Mucosa of descending colon (tissue), 3 donors: Measurements from ENCODE around the gene FRMD4A. TPM values are rescaled to one million over a fixed set of nuclear protein-coding genes. Genes with fewer than 3 reads are reported as not detected.

ENCODE experiments used
- ATAC-seq: fragments of 200-7000 bp; cut with Tn5 transposase; one replicate; pipeline ENCODE4 v1.9.1; 2020; ENCODE audit warnings: mild to moderate bottlenecking, moderate library complexity
- DNase-seq, 3 donors: peaks; one replicate each; pipeline ENCODE4 v3.0.0-alpha.2; 2020
- H3K36me3 ChIP-seq: fragments of 200-600 bp; one replicate; pipeline ENCODE4 v1.8.0; 2021; ENCODE audit warnings: low read depth, mild to moderate bottlenecking
- H3K4me1 ChIP-seq: fragments of 200-600 bp; one replicate; pipeline ENCODE4 v1.8.0; 2021; ENCODE audit warnings: low read depth, mild to moderate bottlenecking
- H3K4me3 ChIP-seq: fragments of 200-600 bp; one replicate; pipeline ENCODE4 v1.8.0; 2021; ENCODE audit warnings: mild to moderate bottlenecking
- H3K9me3 ChIP-seq: fragments of 200-600 bp; one replicate; pipeline ENCODE4 v1.8.0; 2021; ENCODE audit warnings: mild to moderate bottlenecking
- intact Hi-C, 2 donors: fragments of 100-400 bp; cut with DNase I in 1 of 2; cut with micrococcal nuclease in 1 of 2; formaldehyde crosslinking; loops; one replicate each; pipeline versions ENCODE4 v1.11.0 to v1.11.1; 2022; cut with DNase I, micrococcal nuclease
- total RNA-seq, 3 donors: library from RNA; stranded (reverse); fragmentation: NEBNext Ultra II Directional in 2 of 3; extraction: Animal tissue kit (Norgen Biotek cat#: 25700) in 2 of 3; gene quantifications; one replicate each; pipeline versions ENCODE4 v1.2.1 to v1.2.4, GENCODE V29; 2021 to 2023
- TF ChIP-seq, protein P1 (sequence below): fragments of 200-600 bp; IDR thresholded peaks from one replicate; pipeline ENCODE4 v1.8.0; 2022; ENCODE audit warnings: antibody characterized with exemption, mild to moderate bottlenecking
- donor health status: DM: no; HTN: no; CAD: no; lungs with moderate emphysema.
- donor health status: DM: no; HTN: no; CAD: no.
- donor health status: DM: no; HTN: yes; CAD: no.

Gene FRMD4A
- total RNA-seq, 3 donors from 2014 or later = 9.8 to 40.6 (median 17.2) TPM

DNA sequence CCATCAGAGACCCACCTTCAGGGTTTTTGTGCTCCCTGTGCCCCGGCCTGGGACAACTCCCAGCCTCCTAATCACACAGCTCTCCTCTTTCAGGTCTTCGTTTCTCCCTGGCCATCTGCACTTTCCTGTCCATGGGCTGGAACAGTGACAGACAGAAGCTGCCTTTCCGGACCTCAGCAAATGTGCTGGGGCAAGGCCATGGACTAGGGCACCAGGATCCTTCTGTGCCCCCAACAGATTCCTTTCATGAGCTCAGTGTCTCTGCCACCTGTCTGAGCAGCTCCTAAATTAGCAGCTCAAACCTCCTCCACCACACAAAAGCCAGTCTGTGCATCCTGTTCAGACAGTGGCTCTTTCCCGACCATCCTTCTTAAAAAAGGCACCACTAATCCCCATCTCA lies 41.9 kb upstream of the FRMD4A start:
- Histone ChIP-seq H3K4me3 (no peak overlapping the region), H3K4me1 (no peaks in the 10 kb centered on the region), H3K36me3 (no peaks in the 10 kb centered on the region), H3K9me3 (no peaks in the 10 kb centered on the region)
- ATAC-seq (no peak), DNase-seq (no peak)
- TF ChIP-seq, protein P1, sequence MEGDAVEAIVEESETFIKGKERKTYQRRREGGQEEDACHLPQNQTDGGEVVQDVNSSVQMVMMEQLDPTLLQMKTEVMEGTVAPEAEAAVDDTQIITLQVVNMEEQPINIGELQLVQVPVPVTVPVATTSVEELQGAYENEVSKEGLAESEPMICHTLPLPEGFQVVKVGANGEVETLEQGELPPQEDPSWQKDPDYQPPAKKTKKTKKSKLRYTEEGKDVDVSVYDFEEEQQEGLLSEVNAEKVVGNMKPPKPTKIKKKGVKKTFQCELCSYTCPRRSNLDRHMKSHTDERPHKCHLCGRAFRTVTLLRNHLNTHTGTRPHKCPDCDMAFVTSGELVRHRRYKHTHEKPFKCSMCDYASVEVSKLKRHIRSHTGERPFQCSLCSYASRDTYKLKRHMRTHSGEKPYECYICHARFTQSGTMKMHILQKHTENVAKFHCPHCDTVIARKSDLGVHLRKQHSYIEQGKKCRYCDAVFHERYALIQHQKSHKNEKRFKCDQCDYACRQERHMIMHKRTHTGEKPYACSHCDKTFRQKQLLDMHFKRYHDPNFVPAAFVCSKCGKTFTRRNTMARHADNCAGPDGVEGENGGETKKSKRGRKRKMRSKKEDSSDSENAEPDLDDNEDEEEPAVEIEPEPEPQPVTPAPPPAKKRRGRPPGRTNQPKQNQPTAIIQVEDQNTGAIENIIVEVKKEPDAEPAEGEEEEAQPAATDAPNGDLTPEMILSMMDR = no peak
- intact Hi-C loops = no loop called here

DNA sequence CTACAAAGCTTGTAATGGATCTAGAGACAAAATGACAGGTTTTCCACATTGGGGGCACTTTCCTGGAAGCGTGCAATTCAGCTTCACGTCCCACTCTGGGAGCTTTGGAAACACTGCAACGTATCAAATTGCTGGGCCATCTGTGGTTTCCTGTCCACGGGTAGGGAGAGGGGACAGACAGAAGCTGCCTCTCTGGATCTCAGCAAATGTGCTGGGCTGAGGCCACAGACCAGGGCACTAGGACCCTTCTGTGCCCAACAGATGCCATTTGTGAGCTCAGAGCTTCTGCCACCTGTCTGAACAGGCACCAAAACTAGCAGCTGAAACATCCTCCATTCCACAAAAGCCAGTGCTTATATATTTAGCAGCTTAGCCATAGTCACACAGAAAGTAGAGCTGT lies 40.9 kb upstream of the FRMD4A start:
- no peaks in the 10 kb centered on the region for H3K36me3 ChIP-seq
- no peak for ATAC-seq
- no peak overlapping the region for H3K4me3 ChIP-seq
- TF ChIP-seq, protein P1 = no peak
- H3K9me3 ChIP-seq = no peaks in the 10 kb centered on the region
- DNase-seq = no peak
- no peaks in the 10 kb centered on the region for H3K4me1 ChIP-seq
- intact Hi-C loops = no loop called here

DNA sequence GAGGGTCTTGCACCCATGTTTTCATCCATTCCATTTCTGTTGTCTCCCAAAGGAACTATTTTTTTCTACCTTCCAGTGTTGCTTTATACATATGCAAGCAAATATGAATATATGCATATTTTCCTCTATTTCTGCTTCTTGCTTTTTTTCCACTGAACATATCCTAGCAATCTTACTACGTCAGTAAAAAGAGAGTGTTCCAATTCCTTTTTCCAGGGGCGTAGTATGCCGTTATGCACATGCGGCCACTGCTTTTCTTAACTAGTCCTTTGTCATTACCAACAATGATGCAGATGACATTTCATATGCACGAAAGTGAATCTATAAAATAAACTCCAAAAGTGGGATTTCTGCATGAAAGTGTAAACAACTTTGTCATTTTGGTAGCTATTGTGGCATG lies 40.2 kb upstream of the FRMD4A start:
- no peaks in the 10 kb centered on the region for H3K9me3 ChIP-seq
- TF ChIP-seq, protein P1 = no peak
- no peak for ATAC-seq

DNA sequence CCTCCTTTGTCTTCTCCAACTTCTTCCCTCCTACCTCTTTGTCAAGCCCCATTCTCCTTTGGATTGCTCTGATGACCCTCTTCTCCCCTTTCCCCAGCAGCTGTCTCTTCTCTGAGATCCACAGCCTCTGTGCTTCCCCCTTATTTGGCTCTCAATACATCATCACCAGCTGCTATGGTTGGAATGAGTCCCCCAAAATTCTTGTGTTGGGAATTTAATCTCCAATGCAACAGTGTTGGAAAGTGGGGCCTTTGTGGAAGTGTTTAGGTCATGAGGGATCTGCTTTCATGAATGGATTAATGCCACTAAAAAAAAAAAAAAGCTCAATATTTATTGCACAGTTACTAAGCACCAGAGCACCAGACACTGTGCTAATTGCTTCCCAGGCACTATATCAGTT lies 39.2 kb upstream of the FRMD4A start:
- Histone ChIP-seq H3K9me3 (no peaks in the 10 kb centered on the region), H3K36me3 (no peaks in the 10 kb centered on the region), H3K4me1 (no peaks in the 10 kb centered on the region), H3K4me3 (no peak overlapping the region)
- no peak for DNase-seq
- TF ChIP-seq, protein P1 = no peak
- intact Hi-C loops = no loop called here
- ATAC-seq = no peak

More for the DNA sequence above, 40.2 kb upstream of the FRMD4A start:
- H3K4me3 ChIP-seq = no peak overlapping the region
- DNase-seq = no peak
- no peaks in the 10 kb centered on the region for H3K4me1 ChIP-seq
- intact Hi-C loops = no loop called here
- no peaks in the 10 kb centered on the region for H3K36me3 ChIP-seq

DNA sequence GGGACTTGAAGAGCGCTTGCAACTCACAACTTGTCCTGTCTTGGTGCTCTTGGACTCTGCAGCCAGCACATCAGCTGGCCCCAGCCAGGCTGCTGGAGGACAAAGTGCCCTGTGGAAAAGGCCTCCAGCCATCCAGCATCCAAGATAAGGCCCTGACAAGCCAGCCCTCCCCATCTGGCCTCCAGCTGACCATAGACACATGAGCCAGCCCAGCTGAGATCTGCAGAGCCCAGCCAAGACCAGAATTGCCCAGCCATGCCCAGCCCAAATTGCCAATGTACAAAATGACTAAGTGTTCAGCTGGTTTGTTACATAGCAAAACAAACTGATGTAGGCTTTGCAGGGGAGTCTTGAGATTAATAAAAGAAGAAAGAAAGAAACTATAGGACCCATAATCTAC lies 36.0 kb upstream of the FRMD4A start:
- Histone ChIP-seq H3K36me3 (no peaks in the 10 kb centered on the region), H3K4me3 (no peak overlapping the region), H3K4me1 (no peaks in the 10 kb centered on the region), H3K9me3 (no peaks in the 10 kb centered on the region)
- TF ChIP-seq, protein P1 = no peak
- no peak for DNase-seq
- ATAC-seq = no peak
- intact Hi-C loops = no loop called here

DNA sequence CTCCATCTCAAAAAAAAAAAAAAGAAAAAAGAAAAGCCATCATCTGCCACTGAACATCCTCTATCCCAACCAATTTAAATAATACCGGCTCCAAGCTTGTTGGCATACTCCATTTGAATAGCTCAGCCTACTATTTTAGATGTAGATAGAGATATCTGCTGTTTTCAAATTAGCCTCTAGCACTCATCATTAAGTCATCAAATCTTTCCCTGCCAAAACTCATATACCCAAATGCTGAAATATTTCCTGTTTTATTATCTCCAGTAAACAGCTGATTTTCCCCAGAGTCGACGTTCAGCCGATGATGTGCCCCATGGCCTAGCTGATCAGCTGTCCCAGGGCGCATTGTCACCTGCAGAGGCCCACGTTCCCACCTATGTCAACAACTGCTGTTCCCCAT lies 34.5 kb upstream of the FRMD4A start:
- no peaks in the 10 kb centered on the region for H3K36me3 ChIP-seq
- TF ChIP-seq, protein P1 = no peak
- no peak for ATAC-seq
- no peak overlapping the region for H3K4me3 ChIP-seq
- no peaks in the 10 kb centered on the region for H3K9me3 ChIP-seq
- H3K4me1 ChIP-seq = no peaks in the 10 kb centered on the region
- intact Hi-C loops = no loop called here
- no peak for DNase-seq
